Neural cell (in vitro differentiated cells): ENCODE results near the gene MAGOHB. TPM values are rescaled to one million over a fixed set of nuclear protein-coding genes. Genes with fewer than 3 reads are reported as not detected.

ENCODE experiments used
- H2AFZ ChIP-seq: fragments of 200-600, 300-800 bp; sonication (generic), shearing (Covaris generic); 2 replicates; pipeline ENCODE4 v1.6.0; 2014; ENCODE audit warnings: low read depth, mild to moderate bottlenecking, antibody characterized with exemption, low read length, moderate library complexity
- H3F3A ChIP-seq: fragments of 200-600 bp; shearing (Covaris generic); 2 replicates; pipeline ENCODE4 v1.6.1; 2016; ENCODE audit warnings: mild to moderate bottlenecking, moderate library complexity, mixed read lengths, antibody characterized with exemption, low read length; ENCODE audit not compliant: insufficient read depth, poor library complexity, severe bottlenecking
- H3K27ac ChIP-seq: fragments of 200-600, 300-800 bp; sonication (generic), shearing (Covaris generic); 2 replicates; pipeline ENCODE4 v1.5.1; 2014; ENCODE audit warnings: mild to moderate bottlenecking, low read length, moderate library complexity
- H3K27me3 ChIP-seq: fragments of 300-800, 200-600 bp; sonication (generic), shearing (Covaris generic); 2 replicates; pipeline ENCODE4 v1.6.0; 2014; ENCODE audit warnings: mild to moderate bottlenecking, low read depth, low read length, moderate library complexity; ENCODE audit not compliant: insufficient read depth
- H3K36me3 ChIP-seq: fragments of 300-800, 200-600 bp; sonication (generic), shearing (Covaris generic); 2 replicates; pipeline ENCODE4 v1.5.1; 2014; ENCODE audit warnings: mild to moderate bottlenecking, antibody characterized with exemption, low read length, moderate library complexity; ENCODE audit not compliant: insufficient read depth
- H3K4me2 ChIP-seq: fragments of 300-800, 200-600 bp; sonication (generic), shearing (Covaris generic); 2 replicates; pipeline ENCODE4 v1.6.0; 2014; ENCODE audit warnings: mild to moderate bottlenecking, low read length
- H3K4me3 ChIP-seq: fragments of 300-800, 200-600 bp; sonication (generic), shearing (Covaris generic); 2 replicates; pipeline ENCODE4 v1.5.1; 2014; ENCODE audit warnings: mild to moderate bottlenecking, low read length, moderate library complexity
- H3K79me2 ChIP-seq: fragments of 200-600 bp; shearing (Covaris generic); replicated peaks from 2 replicates; pipeline ENCODE4 v1.6.0; 2014; ENCODE audit warnings: mild to moderate bottlenecking, low read length, moderate library complexity; ENCODE audit not compliant: insufficient read depth
- H3K9ac ChIP-seq: fragments of 300-800, 200-600 bp; sonication (generic), shearing (Covaris generic); 2 replicates; pipeline ENCODE4 v1.6.1; 2016; ENCODE audit warnings: mild to moderate bottlenecking, low read length, mixed read lengths
- H3K9me2 ChIP-seq: fragments of 200-600 bp; shearing (Covaris generic); 2 replicates; pipeline ENCODE4 v1.6.1; 2016; ENCODE audit warnings: mild to moderate bottlenecking, low read length, mixed read lengths; ENCODE audit not compliant: insufficient read depth
- H3K9me3 ChIP-seq: fragments of 200-600, 300-800 bp; sonication (generic), shearing (Covaris generic); 2 replicates; pipeline ENCODE4 v1.6.1; 2016; ENCODE audit warnings: mild to moderate bottlenecking, mixed run types, low read length, moderate library complexity, mixed read lengths
- H4K20me1 ChIP-seq: fragments of 200-600 bp; shearing (Covaris generic); 2 replicates; pipeline ENCODE4 v1.6.1; 2016; ENCODE audit warnings: mild to moderate bottlenecking, mixed run types; ENCODE audit not compliant: insufficient read depth
- CTCF ChIP-seq: fragments of 450-650 bp; IDR thresholded peaks from 2 replicates; pipeline ENCODE4 v1.5.1; 2014; ENCODE audit warnings: antibody characterized with exemption, mild to moderate bottlenecking, moderate library complexity; ENCODE audit not compliant: poor library complexity, severe bottlenecking
- EP300 ChIP-seq: fragments of 450-650 bp; conservative IDR thresholded peaks from 2 replicates; pipeline ENCODE4 v1.6.1; 2014; ENCODE audit warnings: antibody characterized with exemption, mild to moderate bottlenecking, moderate library complexity; ENCODE audit not compliant: poor library complexity, severe bottlenecking
- EZH2 ChIP-seq: fragments of 200-600, 300-800 bp; shearing (Covaris generic), sonication (generic); IDR thresholded peaks from 2 replicates; pipeline ENCODE4 v1.6.1; 2014; ENCODE audit warnings: antibody characterized with exemption, low read length, borderline replicate concordance, mild to moderate bottlenecking; ENCODE audit not compliant: insufficient read depth, poor library complexity, severe bottlenecking
- MXI1 ChIP-seq: fragments of 450-650 bp; conservative IDR thresholded peaks from 2 replicates; pipeline ENCODE4 v1.6.1; 2014; ENCODE audit warnings: antibody characterized with exemption, mild to moderate bottlenecking; ENCODE audit not compliant: poor library complexity, severe bottlenecking
- POLR2AphosphoS5 ChIP-seq: IDR thresholded peaks from 2 replicates; pipeline ENCODE4 v1.6.1; 2012
- RAD21 ChIP-seq: fragments of 450-650 bp; conservative IDR thresholded peaks from 2 replicates; pipeline ENCODE4 v1.6.1; 2014; ENCODE audit warnings: antibody characterized with exemption, mild to moderate bottlenecking, moderate library complexity
- REST ChIP-seq: IDR thresholded peaks from 2 replicates; pipeline ENCODE4 v1.6.1; 2012; ENCODE audit warnings: borderline replicate concordance
- SMC3 ChIP-seq: fragments of 450-650 bp; conservative IDR thresholded peaks from 2 replicates; pipeline ENCODE4 v1.6.1; 2014; ENCODE audit warnings: antibody characterized with exemption, mild to moderate bottlenecking, moderate library complexity; ENCODE audit not compliant: poor library complexity
- TAF1 ChIP-seq: IDR thresholded peaks from 2 replicates; pipeline ENCODE4 v1.6.1; 2012; ENCODE audit warnings: low read depth
- polyA plus RNA-seq: library from polyadenylated mRNA; depleted of rRNA; stranded (reverse); fragments of >200 nt; gene quantifications from 2 replicates; pipeline ENCODE4 v1.2.3, GENCODE V29; 2014

The MAGOHB gene
- polyA plus RNA-seq, 1 donor from 2014 or later = 43.3 TPM

- Histone ChIP-seq H3K36me3 (no peaks in the 10 kb centered on the region), H3K4me3 (no peak overlapping the region), H3K79me2 (no peaks in the 10 kb centered on the region), H3K4me2 (no peak overlapping the region), H3K9ac (no peak overlapping the region), H3K27ac (no peak overlapping the region), H3F3A (no peaks in the 10 kb centered on the region), H2AFZ (no peak overlapping the region), H3K9me3 (no peaks in the 10 kb centered on the region), H4K20me1 (no peaks in the 10 kb centered on the region), H3K9me2 (no peaks in the 10 kb centered on the region), H3K27me3 (no peaks in the 10 kb centered on the region)
- TF ChIP-seq RAD21 (no peak), TAF1 (no peak), EP300 (no peak), MXI1 (no peak), REST (no peak), SMC3 (no peak), EZH2 (no peak), POLR2AphosphoS5 (no peak), CTCF (no peak)
Observed at GRCh38 chr12:10620078-10620779, 6.8 kb upstream of the MAGOHB start.

GRCh38 chr12:10618338-10618987 lies 5.1 kb upstream of the MAGOHB start:
- Histone ChIP-seq H3K9me3 (no peaks in the 10 kb centered on the region), H3F3A (no peaks in the 10 kb centered on the region), H4K20me1 (no peaks in the 10 kb centered on the region), H3K9ac (no peak overlapping the region), H3K27me3 (no peaks in the 10 kb centered on the region), H3K4me3 (no peak overlapping the region), H3K4me2 (no peak overlapping the region), H3K79me2 (no peaks in the 10 kb centered on the region), H3K36me3 (no peaks in the 10 kb centered on the region), H2AFZ (no peak overlapping the region), H3K9me2 (no peaks in the 10 kb centered on the region), H3K27ac (no peak overlapping the region)
- no peak for TF ChIP-seq POLR2AphosphoS5
- TF ChIP-seq EP300 = no peak
- no peak for TF ChIP-seq CTCF
